RWPE2 (cell line): ENCODE data around the gene MARK3.

Source experiments
- ATAC-seq: fragments of 200-7000 bp; cut with Tn5 transposase; 3 replicates; pipeline ENCODE4 v1.9.1; 2021; ENCODE audit warnings: low read depth
- DNase-seq: peaks from one replicate; pipeline ENCODE4 v3.0.0-alpha.2; 2020; ENCODE audit warnings: low spot score
- H3K27ac ChIP-seq: fragments of 450-650 bp; 2 replicates; pipeline ENCODE4 v1.5.1; 2017; ENCODE audit warnings: mild to moderate bottlenecking; ENCODE audit not compliant: poor library complexity, severe bottlenecking
- H3K27me3 ChIP-seq: fragments of 250-450 bp; sonication (Bioruptor Pico); 2 replicates; pipeline ENCODE4 v1.5.1; 2021; ENCODE audit warnings: mild to moderate bottlenecking, moderate library complexity; ENCODE audit not compliant: insufficient read depth, poor library complexity, severe bottlenecking
- H3K36me3 ChIP-seq: fragments of 250-450 bp; sonication (Bioruptor Pico); 2 replicates; pipeline ENCODE4 v1.5.1; 2020; ENCODE audit warnings: low read depth, mild to moderate bottlenecking, moderate library complexity
- H3K4me1 ChIP-seq: fragments of 250-450 bp; sonication (Bioruptor Pico); 2 replicates; pipeline ENCODE4 v1.5.1; 2021; ENCODE audit warnings: mild to moderate bottlenecking, moderate library complexity; ENCODE audit not compliant: insufficient read depth, poor library complexity, severe bottlenecking
- H3K4me3 ChIP-seq: fragments of 250-450 bp; sonication (Bioruptor Pico); 2 replicates; pipeline ENCODE4 v1.5.1; 2021; ENCODE audit warnings: mild to moderate bottlenecking, moderate library complexity; ENCODE audit not compliant: severe bottlenecking
- H3K9me3 ChIP-seq: fragments of 250-450 bp; sonication (Bioruptor Pico); 2 replicates; pipeline ENCODE4 v1.5.1; 2021; ENCODE audit warnings: mild to moderate bottlenecking, moderate library complexity; ENCODE audit not compliant: severe bottlenecking
- CTCF ChIP-seq: fragments of 450-650 bp; IDR thresholded peaks from one replicate; pipeline ENCODE4 v1.5.1; 2017; ENCODE audit warnings: mild to moderate bottlenecking, moderate library complexity; ENCODE audit not compliant: poor library complexity, severe bottlenecking

The MARK3 gene

GRCh38 chr14:103545915-103546651, 160.9 kb downstream of the MARK3 start:
- Histone ChIP-seq H3K27me3 (no peaks in the 10 kb centered on the region), H3K9me3 (no peaks in the 10 kb centered on the region), H3K36me3 (no peaks in the 10 kb centered on the region), H3K4me3 (no peak overlapping the region), H3K27ac (no peak overlapping the region), H3K4me1 (peaks cover 12% of the 10 kb centered on the region)
- TF ChIP-seq CTCF: no peak
- DNase-seq (peak; percentile 68), ATAC-seq (no peak; the same call in 2 of the 3 replicates)

GRCh38 chr14:103546652-103547454, 161.6 kb downstream of the MARK3 start:
- DNase-seq: peak; percentile 81
- H3K4me1 ChIP-seq: peaks cover 7% of the 10 kb centered on the region
- H3K36me3 ChIP-seq: no peaks in the 10 kb centered on the region
- no peak overlapping the region for H3K27ac ChIP-seq
- peak; percentile 94 for TF ChIP-seq CTCF
- H3K9me3 ChIP-seq: no peaks in the 10 kb centered on the region
- peak; percentile 70 for ATAC-seq
- H3K4me3 ChIP-seq: no peak overlapping the region
- H3K27me3 ChIP-seq: no peaks in the 10 kb centered on the region

- Histone ChIP-seq H3K4me1 (peaks cover 9% of the 10 kb centered on the region), H3K4me3 (no peak overlapping the region)
Observed at GRCh38 chr14:103547455-103547940, 162.3 kb downstream of the MARK3 start.

GRCh38 chr14:103547941-103548462, 162.8 kb downstream of the MARK3 start:
- H3K36me3 ChIP-seq: no peaks in the 10 kb centered on the region
- H3K4me3 ChIP-seq: no peak overlapping the region
- no peak overlapping the region for H3K27ac ChIP-seq
- DNase-seq (no peak), ATAC-seq (no peak)
- no peaks in the 10 kb centered on the region for H3K9me3 ChIP-seq
- peaks cover 13% of the 10 kb centered on the region for H3K4me1 ChIP-seq
- TF ChIP-seq CTCF: no peak
- no peaks in the 10 kb centered on the region for H3K27me3 ChIP-seq

More at GRCh38 chr14:103547455-103547940, 162.3 kb downstream of the MARK3 start:
- no peak for TF ChIP-seq CTCF
- Histone ChIP-seq H3K27ac (no peak overlapping the region), H3K36me3 (no peaks in the 10 kb centered on the region), H3K27me3 (no peaks in the 10 kb centered on the region), H3K9me3 (no peaks in the 10 kb centered on the region)
- no peak for ATAC-seq
- no peak for DNase-seq
